ENCODE data around the gene SERTAD2. TPM values are rescaled to one million over a fixed set of nuclear protein-coding genes. Genes with fewer than 3 reads are reported as not detected.

Gene SERTAD2
- total RNA-seq, 2 donors from 2014 or later: 3.3 to 6.7 TPM

- Histone ChIP-seq H3K4me3 (no peak overlapping the region), H3K27ac (no peak overlapping the region), H3K4me1 (peaks cover 14% of the 10 kb centered on the region), H3K27me3 (no peaks in the 10 kb centered on the region), H3K36me3 (replicated peaks in 1 of 2; ENCODE audit: insufficient read depth in 1 of 2, low read depth in 2 of 2) (no peaks in the 10 kb centered on the region), H3K9me3 (no peaks in the 10 kb centered on the region)
- intact Hi-C loops (cut with DNase I): no loop called here
- TF ChIP-seq POLR2A (IDR thresholded peaks at IDR 0.05): no peak
- no peak for TF ChIP-seq CTCF (IDR thresholded peaks at IDR 0.05)
- ATAC-seq (no peak), DNase-seq (no peak)
- 58 to 62% methylated on average over 8 of the region's 8 CpGs for WGBS, 2 donors
Observed at GRCh38 chr2:64601034-64601754, 52.5 kb downstream of the SERTAD2 start.

GRCh38 chr2:64599469-64599868, 54.2 kb downstream of the SERTAD2 start:
- H3K9me3 ChIP-seq: no peaks in the 10 kb centered on the region
- ATAC-seq (no peak), DNase-seq (peak in 2 of 4 donors; percentile 38 to 47)
- no peak overlapping the region for H3K4me3 ChIP-seq
- 29 to 41% methylated on average over 3 of the region's 3 CpGs for WGBS, 2 donors
- intact Hi-C loops (cut with DNase I): no loop called here
- H3K27ac ChIP-seq: no peak overlapping the region
- no peaks in the 10 kb centered on the region for H3K27me3 ChIP-seq
- no peaks in the 10 kb centered on the region for H3K4me1 ChIP-seq
- no peaks in the 10 kb centered on the region for H3K36me3 ChIP-seq (replicated peaks in 1 of 2; ENCODE audit: insufficient read depth in 1 of 2, low read depth in 2 of 2)
- TF ChIP-seq POLR2A (IDR thresholded peaks at IDR 0.05) (no peak), CTCF (IDR thresholded peaks at IDR 0.05) (no peak)

GRCh38 chr2:64598226-64598625, 55.5 kb downstream of the SERTAD2 start:
- TF ChIP-seq POLR2A (IDR thresholded peaks at IDR 0.05) (no peak), CTCF (IDR thresholded peaks at IDR 0.05) (no peak)
- H3K4me3 ChIP-seq: no peak overlapping the region
- H3K27me3 ChIP-seq: no peaks in the 10 kb centered on the region

GRCh38 chr2:64595397-64596176, 58.1 kb downstream of the SERTAD2 start:
- no peak overlapping the region for H3K27ac ChIP-seq

More at GRCh38 chr2:64598226-64598625, 55.5 kb downstream of the SERTAD2 start:
- intact Hi-C loops (cut with DNase I): no loop called here
- no peaks in the 10 kb centered on the region for H3K36me3 ChIP-seq (replicated peaks in 1 of 2; ENCODE audit: insufficient read depth in 1 of 2, low read depth in 2 of 2)
- no peak overlapping the region for H3K27ac ChIP-seq
- ATAC-seq (no peak), DNase-seq (no peak)
- no peaks in the 10 kb centered on the region for H3K4me1 ChIP-seq
- 89 to 95% methylated on average over 6 of the region's 6 CpGs for WGBS, 2 donors
- no peaks in the 10 kb centered on the region for H3K9me3 ChIP-seq

More at GRCh38 chr2:64595397-64596176, 58.1 kb downstream of the SERTAD2 start:
- DNase-seq (no peak), ATAC-seq (peak; percentile 30)
- H3K27me3 ChIP-seq: no peaks in the 10 kb centered on the region
- H3K9me3 ChIP-seq: no peaks in the 10 kb centered on the region
- no peaks in the 10 kb centered on the region for H3K4me1 ChIP-seq
- H3K4me3 ChIP-seq: no peak overlapping the region
- 30 to 36% methylated on average over 4 of the region's 4 CpGs for WGBS, 2 donors
- H3K36me3 ChIP-seq (replicated peaks in 1 of 2; ENCODE audit: insufficient read depth in 1 of 2, low read depth in 2 of 2): peaks cover 0 to 3% of the 10 kb centered on the region in 2 donors
- intact Hi-C loops (cut with DNase I): no loop called here
- TF ChIP-seq POLR2A (IDR thresholded peaks at IDR 0.05) (no peak), CTCF (IDR thresholded peaks at IDR 0.05) (peak in 5 of 7 experiments; percentile 6 to 54 (median 34))

Data from body of pancreas (tissue), 4 donors.